ENCODE data around the gene ZNF117.
"Not testable (repeated sequence)": the region's sequence is repeated elsewhere in the genome, so short reads cannot be mapped to it uniquely, and the experiment has no call there.

ZNF117 gene

GRCh38 chr7:64978497-64979203 lies 12.2 kb downstream of the ZNF117 start:
- DNase-seq (ENCODE audit: low read depth) = no peak
- TF ChIP-seq, protein P1, sequence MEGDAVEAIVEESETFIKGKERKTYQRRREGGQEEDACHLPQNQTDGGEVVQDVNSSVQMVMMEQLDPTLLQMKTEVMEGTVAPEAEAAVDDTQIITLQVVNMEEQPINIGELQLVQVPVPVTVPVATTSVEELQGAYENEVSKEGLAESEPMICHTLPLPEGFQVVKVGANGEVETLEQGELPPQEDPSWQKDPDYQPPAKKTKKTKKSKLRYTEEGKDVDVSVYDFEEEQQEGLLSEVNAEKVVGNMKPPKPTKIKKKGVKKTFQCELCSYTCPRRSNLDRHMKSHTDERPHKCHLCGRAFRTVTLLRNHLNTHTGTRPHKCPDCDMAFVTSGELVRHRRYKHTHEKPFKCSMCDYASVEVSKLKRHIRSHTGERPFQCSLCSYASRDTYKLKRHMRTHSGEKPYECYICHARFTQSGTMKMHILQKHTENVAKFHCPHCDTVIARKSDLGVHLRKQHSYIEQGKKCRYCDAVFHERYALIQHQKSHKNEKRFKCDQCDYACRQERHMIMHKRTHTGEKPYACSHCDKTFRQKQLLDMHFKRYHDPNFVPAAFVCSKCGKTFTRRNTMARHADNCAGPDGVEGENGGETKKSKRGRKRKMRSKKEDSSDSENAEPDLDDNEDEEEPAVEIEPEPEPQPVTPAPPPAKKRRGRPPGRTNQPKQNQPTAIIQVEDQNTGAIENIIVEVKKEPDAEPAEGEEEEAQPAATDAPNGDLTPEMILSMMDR (IDR thresholded peaks at IDR 0.05; ENCODE audit: control insufficient read depth, insufficient read depth, low read depth, low read length, missing control alignments) = no peak
- no peak overlapping the region for H3K4me3 ChIP-seq (ENCODE audit: control insufficient read depth, low read depth, low read length)

DNA sequence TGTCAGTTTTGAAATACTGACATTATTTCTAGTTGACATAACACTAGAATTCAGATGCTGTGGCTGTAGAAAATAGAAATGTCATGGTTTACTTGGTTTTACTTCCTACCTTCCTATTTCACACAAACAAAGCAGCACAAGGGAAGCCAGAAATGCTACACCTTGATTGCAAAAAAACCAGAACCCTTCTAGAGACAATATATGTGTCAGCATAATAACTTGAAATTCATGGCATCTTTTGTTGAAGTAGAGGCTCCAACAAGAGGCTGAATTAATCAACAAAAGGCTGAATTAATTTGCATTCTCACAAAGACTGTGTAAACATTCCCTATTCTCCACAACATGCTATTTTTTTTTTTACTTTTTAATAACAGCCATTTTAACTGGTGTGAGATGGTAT lies 25.2 kb downstream of the ZNF117 start:
- no peak overlapping the region for H3K4me3 ChIP-seq (ENCODE audit: control insufficient read depth, low read depth, low read length)
- TF ChIP-seq, protein P1 (IDR thresholded peaks at IDR 0.05; ENCODE audit: control insufficient read depth, insufficient read depth, low read depth, low read length, missing control alignments) = no peak
- no peak for DNase-seq (ENCODE audit: low read depth)

- DNase-seq (ENCODE audit: low read depth) = no peak
- TF ChIP-seq, protein P1 (IDR thresholded peaks at IDR 0.05; ENCODE audit: control insufficient read depth, insufficient read depth, low read depth, low read length, missing control alignments) = no peak
- no peak overlapping the region for H3K4me3 ChIP-seq (ENCODE audit: control insufficient read depth, low read depth, low read length)
Measured at GRCh38 chr7:64959072-64959747, 31.6 kb downstream of the ZNF117 start.

DNA sequence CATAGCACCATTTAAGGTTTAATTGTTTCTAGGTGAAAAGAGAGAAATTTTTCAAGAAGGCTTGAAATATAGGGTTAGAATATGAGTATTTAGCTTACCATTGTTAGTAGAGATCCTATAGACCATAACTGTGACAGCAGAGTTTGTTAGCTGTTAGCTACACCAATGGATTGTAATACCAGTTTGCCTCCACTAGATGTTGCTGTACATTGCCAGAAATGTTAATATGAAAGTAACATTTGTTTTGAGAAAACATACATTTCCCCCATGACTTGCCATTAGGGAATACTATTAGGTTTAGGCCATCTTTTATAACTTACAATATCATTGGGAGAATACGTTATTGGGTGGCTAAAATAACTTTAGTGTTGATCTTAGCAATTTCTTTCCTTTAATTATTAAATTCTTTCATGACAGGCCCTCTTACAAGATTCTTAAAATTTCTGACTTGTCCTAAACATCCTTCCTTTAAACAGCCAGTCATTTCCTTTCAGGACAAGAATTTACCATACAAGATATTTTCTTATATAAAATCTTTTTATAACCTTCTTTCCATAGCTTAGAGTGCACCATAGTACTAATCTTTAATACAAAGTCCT lies 39.5 kb downstream of the ZNF117 start:
- no peak overlapping the region for H3K4me3 ChIP-seq (ENCODE audit: control insufficient read depth, low read depth, low read length)
- DNase-seq (ENCODE audit: low read depth) = peak; percentile 17
- TF ChIP-seq, protein P1 (IDR thresholded peaks at IDR 0.05; ENCODE audit: control insufficient read depth, insufficient read depth, low read depth, low read length, missing control alignments) = peak; percentile 72

DNA sequence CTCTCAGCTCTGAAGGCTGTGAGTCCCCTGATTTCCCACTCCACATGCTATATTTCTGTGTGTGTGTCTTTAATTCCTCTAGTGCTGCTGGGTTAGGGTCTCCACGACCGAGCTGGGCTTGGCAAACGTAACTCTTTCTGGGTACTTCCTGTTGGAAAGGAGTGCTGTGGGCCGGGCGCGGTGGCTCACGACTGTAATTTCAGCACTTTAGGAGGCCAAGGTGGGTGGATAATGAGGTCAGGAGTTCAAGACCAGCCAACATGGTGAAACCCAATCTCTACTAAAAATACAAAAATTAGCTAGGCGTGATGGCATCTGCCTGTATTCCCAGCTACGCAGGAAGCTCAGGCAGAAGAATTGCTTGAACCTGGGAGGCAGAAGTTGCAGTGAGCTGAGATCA lies 40.2 kb downstream of the ZNF117 start:
- H3K4me3 ChIP-seq (ENCODE audit: control insufficient read depth, low read depth, low read length); DNase-seq (ENCODE audit: low read depth): not testable (repeated sequence)

- not testable (repeated sequence) for DNase-seq (ENCODE audit: low read depth); H3K4me3 ChIP-seq (ENCODE audit: control insufficient read depth, low read depth, low read length)
Measured at GRCh38 chr7:64948774-64949173, 42.1 kb downstream of the ZNF117 start.

DNA sequence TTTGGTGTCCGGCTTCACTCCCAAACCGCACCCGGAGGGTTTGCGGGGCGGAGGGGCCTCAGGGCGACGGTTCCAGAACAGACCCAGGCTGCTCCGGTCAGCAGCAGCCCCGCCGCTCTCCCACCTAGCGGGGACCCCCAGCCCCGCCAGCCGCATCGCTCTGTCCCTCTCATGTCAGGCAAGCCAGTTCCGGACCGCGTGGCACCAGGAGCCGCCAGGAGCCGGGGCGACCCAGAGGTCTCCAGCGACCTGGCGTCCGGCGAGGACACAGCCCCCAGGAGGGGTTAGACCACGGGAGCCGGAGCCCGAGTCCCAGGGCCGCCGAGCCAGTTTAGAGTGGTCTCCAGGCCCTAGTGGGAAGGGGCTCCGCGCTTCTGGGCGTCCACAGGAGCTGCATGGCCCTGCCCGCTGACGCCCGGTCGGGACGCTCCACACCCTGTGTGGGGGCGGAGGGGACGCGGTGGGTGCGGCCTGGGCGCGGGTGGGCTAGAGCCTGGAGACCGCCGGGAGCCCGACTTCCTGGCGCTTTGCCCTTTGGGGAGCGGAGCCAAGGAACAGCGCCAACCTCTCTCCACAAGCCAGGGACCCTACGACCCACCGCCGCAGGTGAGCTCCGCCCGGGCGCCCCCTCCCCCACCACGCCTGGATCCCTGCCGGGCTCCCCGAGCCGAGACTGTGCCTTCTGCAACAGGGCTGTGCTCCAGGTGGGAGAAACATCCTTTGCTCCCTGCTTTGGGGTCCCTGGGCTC lies 43.4 kb downstream of the ZNF117 start:
- no peak for DNase-seq (ENCODE audit: low read depth)
- TF ChIP-seq, protein P1 (IDR thresholded peaks at IDR 0.05; ENCODE audit: control insufficient read depth, insufficient read depth, low read depth, low read length, missing control alignments) = no peak
- peak overlapping the region; percentile 13 for H3K4me3 ChIP-seq (ENCODE audit: control insufficient read depth, low read depth, low read length)

Measured in AG09309 (cell line).